Loucy (cell line): Measurements from ENCODE around the gene TCTN3.

Source experiments
- EZH2phosphoT487 ChIP-seq: fragments of 200-600 bp; IDR thresholded peaks from 2 replicates; pipeline ENCODE4 v1.6.1; 2018; ENCODE audit warnings: antibody characterized with exemption, mild to moderate bottlenecking, moderate library complexity, borderline replicate concordance
- TF ChIP-seq, protein P1 (sequence below): fragments of 200-600 bp; sonication (generic); conservative IDR thresholded peaks from 2 replicates; pipeline ENCODE4 v1.5.1; 2014; ENCODE audit warnings: mild to moderate bottlenecking, antibody characterized with exemption, low read length

GRCh38 chr10:95693668-95694534 is at the start of gene TCTN3:
- TF ChIP-seq, protein P1, sequence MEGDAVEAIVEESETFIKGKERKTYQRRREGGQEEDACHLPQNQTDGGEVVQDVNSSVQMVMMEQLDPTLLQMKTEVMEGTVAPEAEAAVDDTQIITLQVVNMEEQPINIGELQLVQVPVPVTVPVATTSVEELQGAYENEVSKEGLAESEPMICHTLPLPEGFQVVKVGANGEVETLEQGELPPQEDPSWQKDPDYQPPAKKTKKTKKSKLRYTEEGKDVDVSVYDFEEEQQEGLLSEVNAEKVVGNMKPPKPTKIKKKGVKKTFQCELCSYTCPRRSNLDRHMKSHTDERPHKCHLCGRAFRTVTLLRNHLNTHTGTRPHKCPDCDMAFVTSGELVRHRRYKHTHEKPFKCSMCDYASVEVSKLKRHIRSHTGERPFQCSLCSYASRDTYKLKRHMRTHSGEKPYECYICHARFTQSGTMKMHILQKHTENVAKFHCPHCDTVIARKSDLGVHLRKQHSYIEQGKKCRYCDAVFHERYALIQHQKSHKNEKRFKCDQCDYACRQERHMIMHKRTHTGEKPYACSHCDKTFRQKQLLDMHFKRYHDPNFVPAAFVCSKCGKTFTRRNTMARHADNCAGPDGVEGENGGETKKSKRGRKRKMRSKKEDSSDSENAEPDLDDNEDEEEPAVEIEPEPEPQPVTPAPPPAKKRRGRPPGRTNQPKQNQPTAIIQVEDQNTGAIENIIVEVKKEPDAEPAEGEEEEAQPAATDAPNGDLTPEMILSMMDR, result peak; percentile 99
- no peak for TF ChIP-seq EZH2phosphoT487
